Kidney (tissue), 14 donors: ENCODE results near the gene FBXL16. TPM values are rescaled to one million over a fixed set of nuclear protein-coding genes. Genes with fewer than 3 reads are reported as not detected.

Experiments used
- DNase-seq, 5 donors: peaks; one replicate each; pipeline ENCODE4 v3.0.0-alpha.2; 2013 to 2020
- FAIRE-seq: peaks from 2 replicates; lab custom pipeline; 2012; peaks lifted over from hg19 to GRCh38; lab: Jason Lieb, UNC
- H3K27ac ChIP-seq, 2 donors: one replicate each; pipeline ENCODE4 v1.7.0; 2013; ENCODE audit warnings: low read depth in 2 of 2, low read length in 2 of 2, inconsistent platforms in 1 of 2
- H3K27me3 ChIP-seq: one replicate; pipeline ENCODE4 v1.7.1; 2013; ENCODE audit warnings: low read length, inconsistent platforms; ENCODE audit not compliant: control insufficient read depth, insufficient read depth
- H3K36me3 ChIP-seq, 3 donors: one replicate each; pipeline versions ENCODE4 v1.7.0 to v1.7.1; 2013; ENCODE audit warnings: low read length in 3 of 3, control low read depth in 1 of 3, inconsistent platforms in 1 of 3; ENCODE audit not compliant: insufficient read depth in 3 of 3, control insufficient read depth in 2 of 3
- H3K4me1 ChIP-seq, 3 donors: one replicate each; pipeline versions ENCODE4 v1.7.0 to v1.7.1; 2013; ENCODE audit warnings: low read length in 3 of 3, inconsistent platforms in 1 of 3, low read depth in 1 of 3; ENCODE audit not compliant: control insufficient read depth in 2 of 3, insufficient read depth in 2 of 3
- H3K4me3 ChIP-seq, 3 donors: one replicate each; pipeline versions ENCODE4 v1.7.0 to v1.8.1; 2013; ENCODE audit warnings: low read length in 3 of 3, control low read depth in 1 of 3, inconsistent platforms in 1 of 3
- H3K9ac ChIP-seq, 3 donors: one replicate each; pipeline versions ENCODE4 v1.7.0 to v1.7.1; 2013; ENCODE audit warnings: low read length in 3 of 3, control low read depth in 1 of 3, inconsistent platforms in 1 of 3
- H3K9me3 ChIP-seq, 3 donors: one replicate each; pipeline versions ENCODE4 v1.7.0 to v1.7.1; 2013; ENCODE audit warnings: low read length in 3 of 3, control low read depth in 1 of 3, inconsistent platforms in 1 of 3; ENCODE audit not compliant: control insufficient read depth in 2 of 3, insufficient read depth in 1 of 3
- intact Hi-C: fragments of 100-400 bp; cut with DNase I; formaldehyde crosslinking; loops from one replicate; pipeline ENCODE4 v1.11.1; 2022
- polyA plus RNA-seq: library from polyadenylated mRNA; stranded (reverse); fragments of 350-450 nt; fragmentation: Illumina TruSeq; extraction: RNeasy Lipid Tissue Mini Kit (QIAGEN cat#74804); gene quantifications from one replicate; pipeline ENCODE4 v1.2.3, GENCODE V29; 2014; ENCODE audit warnings: low read depth, low replicate concordance; ENCODE audit not compliant: insufficient read depth
- total RNA-seq: library from RNA; stranded (reverse); fragmentation: NEBNext Ultra II Directional; extraction: Animal tissue kit (Norgen Biotek cat#: 25700); gene quantifications from one replicate; pipeline ENCODE4 v1.2.1, GENCODE V29; 2021
- TF ChIP-seq, protein P1 (sequence below): IDR thresholded peaks from 3 replicates; pipeline ENCODE4 v1.5.1; 2012; ENCODE audit warnings: mild to moderate bottlenecking, moderate library complexity, borderline replicate concordance; ENCODE audit not compliant: insufficient read depth; ENCODE audit errors: extremely low read depth
- donor health status: control.
- donor health status: control.
- donor health status: control.
- donor health status: control.
- donor health status: control.
- donor health status: DM: yes; HTN: yes; CAD: no.
- donor health status: Normal renal cell carcinoma (clear cell type).

Gene FBXL16
- total and polyA plus RNA-seq, 2 donors from 2014 or later, result 12.0 to 44.9 TPM

DNA sequence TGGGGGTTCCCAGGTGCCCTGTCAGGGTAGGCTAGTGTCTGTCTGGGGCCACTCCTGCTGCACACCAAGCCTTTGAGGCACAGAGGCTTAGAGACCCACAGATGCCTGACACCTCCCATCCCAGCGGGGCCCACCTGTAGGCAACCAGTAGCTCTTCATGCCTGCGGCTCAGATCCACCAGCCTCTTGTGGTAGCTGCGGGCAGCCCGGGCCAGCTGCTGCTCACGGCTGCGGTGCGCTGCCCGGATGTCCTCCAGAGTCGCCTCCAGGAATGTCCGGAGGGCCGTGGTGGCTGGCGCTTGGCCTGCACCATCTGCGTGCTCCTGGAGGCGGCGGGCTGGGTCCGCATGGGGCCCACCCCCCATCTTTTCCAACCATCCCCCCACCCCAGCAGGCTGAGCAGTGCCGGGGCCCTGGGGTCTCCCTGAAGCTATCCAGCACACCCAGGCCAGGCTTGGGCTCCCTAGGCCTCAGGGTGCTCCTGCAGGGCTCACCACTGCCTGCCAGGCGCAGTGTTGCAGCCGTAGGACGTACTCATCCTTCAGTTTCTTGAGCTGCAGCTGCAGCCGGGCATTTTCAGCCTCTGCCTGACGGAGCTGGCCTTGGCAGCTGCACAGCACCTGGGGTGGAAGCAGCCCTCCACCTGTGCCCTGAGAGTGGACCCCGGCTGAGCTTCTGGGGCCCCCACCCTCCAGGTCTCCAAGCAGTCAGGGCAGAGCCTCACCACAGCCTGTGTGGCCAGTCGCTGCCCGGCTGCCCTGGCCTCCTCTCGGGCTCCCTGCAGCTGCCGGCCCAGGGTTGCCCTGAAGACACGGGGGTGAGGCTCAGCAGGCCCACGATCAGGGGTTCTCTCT is 18.8 kb upstream of the FBXL16 start:
- TF ChIP-seq, protein P1, sequence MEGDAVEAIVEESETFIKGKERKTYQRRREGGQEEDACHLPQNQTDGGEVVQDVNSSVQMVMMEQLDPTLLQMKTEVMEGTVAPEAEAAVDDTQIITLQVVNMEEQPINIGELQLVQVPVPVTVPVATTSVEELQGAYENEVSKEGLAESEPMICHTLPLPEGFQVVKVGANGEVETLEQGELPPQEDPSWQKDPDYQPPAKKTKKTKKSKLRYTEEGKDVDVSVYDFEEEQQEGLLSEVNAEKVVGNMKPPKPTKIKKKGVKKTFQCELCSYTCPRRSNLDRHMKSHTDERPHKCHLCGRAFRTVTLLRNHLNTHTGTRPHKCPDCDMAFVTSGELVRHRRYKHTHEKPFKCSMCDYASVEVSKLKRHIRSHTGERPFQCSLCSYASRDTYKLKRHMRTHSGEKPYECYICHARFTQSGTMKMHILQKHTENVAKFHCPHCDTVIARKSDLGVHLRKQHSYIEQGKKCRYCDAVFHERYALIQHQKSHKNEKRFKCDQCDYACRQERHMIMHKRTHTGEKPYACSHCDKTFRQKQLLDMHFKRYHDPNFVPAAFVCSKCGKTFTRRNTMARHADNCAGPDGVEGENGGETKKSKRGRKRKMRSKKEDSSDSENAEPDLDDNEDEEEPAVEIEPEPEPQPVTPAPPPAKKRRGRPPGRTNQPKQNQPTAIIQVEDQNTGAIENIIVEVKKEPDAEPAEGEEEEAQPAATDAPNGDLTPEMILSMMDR, result no peak
- H3K9ac ChIP-seq, result no peak overlapping the region
- H3K4me3 ChIP-seq, result no peak overlapping the region
- no peak for FAIRE-seq
- H3K4me1 ChIP-seq, result peaks cover 0 to 27% (median 4%) of the 10 kb centered on the region in 3 donors
- no peak for DNase-seq
- no peaks in the 10 kb centered on the region for H3K36me3 ChIP-seq
- intact Hi-C loops, result no loop called here
- no peaks in the 10 kb centered on the region for H3K27me3 ChIP-seq
- no peak overlapping the region for H3K27ac ChIP-seq
- no peaks in the 10 kb centered on the region for H3K9me3 ChIP-seq

DNA sequence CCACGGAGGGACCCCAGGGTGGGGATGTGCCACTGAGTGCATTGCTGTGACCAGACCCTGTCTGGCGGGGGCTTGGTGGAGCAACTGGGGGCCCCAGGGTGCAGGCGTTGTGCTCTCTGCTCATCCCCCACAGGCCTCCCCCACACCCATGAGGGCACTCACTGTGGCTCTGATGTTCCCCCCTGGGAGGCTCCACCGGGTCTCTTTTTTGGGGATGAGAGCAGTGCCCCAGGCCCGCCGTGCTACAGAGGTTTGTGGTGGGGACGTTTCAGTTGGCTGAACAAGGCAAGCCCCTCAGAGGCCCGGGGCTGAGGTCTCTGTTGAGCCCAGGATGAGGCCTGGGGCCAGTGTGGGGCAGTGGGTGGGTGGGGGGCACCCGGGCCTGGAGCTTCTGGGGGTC is 18.1 kb upstream of the FBXL16 start:
- Histone ChIP-seq H3K27me3 (no peaks in the 10 kb centered on the region), H3K4me1 (peaks cover 0 to 31% (median 4%) of the 10 kb centered on the region in 3 donors), H3K4me3 (no peak overlapping the region), H3K27ac (no peak overlapping the region), H3K9me3 (no peaks in the 10 kb centered on the region), H3K36me3 (no peaks in the 10 kb centered on the region), H3K9ac (no peak overlapping the region)
- DNase-seq (no peak), FAIRE-seq (no peak)
- TF ChIP-seq, protein P1, result no peak
- intact Hi-C loops, result no loop called here

DNA sequence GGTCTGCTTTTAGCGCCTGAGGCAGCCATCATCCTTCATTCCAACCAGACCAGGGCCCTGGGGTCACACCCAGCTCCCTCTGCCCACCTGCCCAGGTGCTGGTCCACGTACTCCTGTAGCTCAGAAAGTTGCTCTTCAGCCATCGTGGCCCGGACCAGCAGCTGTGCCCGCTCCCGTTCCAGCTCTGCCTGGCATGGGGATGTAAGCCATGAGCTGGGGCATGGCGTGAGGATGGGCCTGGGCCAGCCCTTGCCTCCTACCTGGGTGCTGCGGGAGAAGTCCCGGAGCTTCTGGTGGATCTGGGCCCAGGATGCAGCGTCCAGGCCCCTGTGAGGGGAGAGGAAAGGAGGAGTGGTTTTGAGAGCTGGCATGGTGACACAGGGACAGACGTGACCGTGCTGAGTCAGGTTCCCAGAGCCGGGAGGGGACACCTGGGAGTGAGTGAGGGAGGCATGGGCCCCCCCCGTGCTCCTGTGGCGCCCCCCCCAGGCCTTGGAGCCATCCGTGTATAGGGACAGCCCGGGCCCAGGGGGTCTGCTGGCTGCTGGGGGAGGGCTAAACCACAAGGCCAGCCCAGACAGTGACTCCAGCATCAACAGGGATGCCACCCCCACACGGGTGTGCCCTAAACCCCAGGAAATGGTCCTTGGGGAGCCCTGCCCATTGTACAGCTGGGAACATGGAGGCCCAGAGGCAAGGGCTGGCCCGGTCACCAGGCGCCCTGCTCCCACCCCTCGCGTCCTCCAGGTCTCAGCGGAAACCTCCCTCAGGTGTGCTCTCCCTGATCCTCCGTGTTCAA is 17.4 kb upstream of the FBXL16 start:
- FAIRE-seq (no peak), DNase-seq (no peak)
- intact Hi-C loops, result no loop called here
- Histone ChIP-seq H3K36me3 (no peaks in the 10 kb centered on the region), H3K9ac (no peak overlapping the region), H3K9me3 (no peaks in the 10 kb centered on the region), H3K27ac (no peak overlapping the region), H3K4me1 (peaks cover 0 to 28% (median 4%) of the 10 kb centered on the region in 3 donors), H3K27me3 (no peaks in the 10 kb centered on the region), H3K4me3 (no peak overlapping the region)
- TF ChIP-seq, protein P1, result no peak
